Measurements from ENCODE around the gene RHNO1. TPM values are rescaled to one million over a fixed set of nuclear protein-coding genes. Genes with fewer than 3 reads are reported as not detected.

The RHNO1 gene
- total and polyA plus RNA-seq, 2 of the 4 experiments (the other 2 are of a cell fraction): 26.1 to 30.6 TPM

DNA sequence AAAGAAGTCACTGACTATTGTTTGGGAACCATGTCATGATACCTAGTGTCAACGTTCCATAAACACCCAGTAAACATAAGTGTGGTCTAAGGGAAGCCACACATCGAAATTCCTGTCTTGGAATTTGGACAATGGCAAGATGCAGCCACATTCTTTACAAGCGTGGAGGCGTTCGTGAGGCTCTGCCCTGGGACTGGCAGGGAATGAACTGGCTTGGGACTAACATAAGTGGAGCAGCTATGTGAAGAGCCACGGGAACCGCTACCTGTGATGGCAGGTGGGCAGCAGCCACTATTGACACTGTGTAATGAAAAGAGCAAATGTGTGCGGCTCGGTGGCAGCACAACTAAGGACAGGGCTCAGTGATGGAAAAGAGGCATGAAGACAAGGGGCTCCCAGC, 32.2 kb upstream of the RHNO1 start:
- H3K4me2 ChIP-seq (ENCODE audit: low read depth, low read length): no peak overlapping the region
- H3K9ac ChIP-seq (ENCODE audit: low read depth, low read length): no peak overlapping the region
- H3K23ac ChIP-seq (ENCODE audit: low read depth, low read length): peak overlapping the region; percentile 23; the same call in 1 of the 2 replicates
- H3K4me1 ChIP-seq (ENCODE audit: control insufficient read depth, insufficient read depth, low read length): peaks cover 14% of the 10 kb centered on the region
- H3K4me3 ChIP-seq (ENCODE audit: insufficient read depth, low read depth, low read length): no peak overlapping the region
- peak overlapping the region; percentile 75 for H2BK120ac ChIP-seq (ENCODE audit: low read depth, low read length)
- H3K18ac ChIP-seq (ENCODE audit: low read depth, low read length): peak overlapping the region; percentile 26; the same call in 1 of the 2 replicates
- in situ Hi-C loops (cut with MboI; ENCODE audit: low sequenced_read_pairs) (no loop called here), dilution Hi-C loops (cut with HindIII; ENCODE audit: low sequenced_read_pairs, unreplicated experiment) (no loop called here), intact Hi-C loops (cut with micrococcal nuclease) (no loop called here)
- DNase-seq (peak; percentile 18), ATAC-seq (ENCODE audit: low read depth) (no peak)
- H3K9me3 ChIP-seq (ENCODE audit: control insufficient read depth, insufficient read depth, low read length): no peaks in the 10 kb centered on the region
- H2BK5ac ChIP-seq (ENCODE audit: low read depth, low read length, poor library complexity, severe bottlenecking): peak overlapping the region; percentile 21
- H4K8ac ChIP-seq (ENCODE audit: low read depth in 2 of 2, low read length in 2 of 2): peak overlapping the region; percentile 98 to 99
- 65% methylated on average over 5 of the region's 9 CpGs; no CpG with 5 or more reads in 1 of the 2 experiments for WGBS, 2 experiments (ENCODE audit: extremely low coverage in 2 of 2, insufficient read length in 1 of 2)
- H4K20me1 ChIP-seq (ENCODE audit: insufficient read depth, low read length): 0 out of 2 replicates have a peak, but pooled peaks cover 2% of the 10 kb centered on the region
- no TSS peak for BruUV-seq (replicated peaks)
- no peak overlapping the region for H2BK15ac ChIP-seq (ENCODE audit: low read depth, low read length)
- H3K27ac ChIP-seq (ENCODE audit: insufficient read depth, low read length): 0 out of 2 replicates have a peak overlapping the region, but pooled peaks have one; percentile 14
- H3K27me3 ChIP-seq (ENCODE audit: control insufficient read depth, insufficient read depth, low read length): no peaks in the 10 kb centered on the region
- peak overlapping the region; percentile 67 for H3K14ac ChIP-seq (replicated peaks; ENCODE audit: low read depth, low read length)
- no peak for TF ChIP-seq BHLHE40 (IDR thresholded peaks at IDR 0.05; ENCODE audit: low read depth, low read length)
- no peak for TF ChIP-seq RCOR1 (IDR thresholded peaks at IDR 0.05; ENCODE audit: insufficient replicate concordance, low read length)
- TF ChIP-seq RAD21 (IDR thresholded peaks at IDR 0.05; ENCODE audit: low read length): no peak
- TF ChIP-seq, protein P1, sequence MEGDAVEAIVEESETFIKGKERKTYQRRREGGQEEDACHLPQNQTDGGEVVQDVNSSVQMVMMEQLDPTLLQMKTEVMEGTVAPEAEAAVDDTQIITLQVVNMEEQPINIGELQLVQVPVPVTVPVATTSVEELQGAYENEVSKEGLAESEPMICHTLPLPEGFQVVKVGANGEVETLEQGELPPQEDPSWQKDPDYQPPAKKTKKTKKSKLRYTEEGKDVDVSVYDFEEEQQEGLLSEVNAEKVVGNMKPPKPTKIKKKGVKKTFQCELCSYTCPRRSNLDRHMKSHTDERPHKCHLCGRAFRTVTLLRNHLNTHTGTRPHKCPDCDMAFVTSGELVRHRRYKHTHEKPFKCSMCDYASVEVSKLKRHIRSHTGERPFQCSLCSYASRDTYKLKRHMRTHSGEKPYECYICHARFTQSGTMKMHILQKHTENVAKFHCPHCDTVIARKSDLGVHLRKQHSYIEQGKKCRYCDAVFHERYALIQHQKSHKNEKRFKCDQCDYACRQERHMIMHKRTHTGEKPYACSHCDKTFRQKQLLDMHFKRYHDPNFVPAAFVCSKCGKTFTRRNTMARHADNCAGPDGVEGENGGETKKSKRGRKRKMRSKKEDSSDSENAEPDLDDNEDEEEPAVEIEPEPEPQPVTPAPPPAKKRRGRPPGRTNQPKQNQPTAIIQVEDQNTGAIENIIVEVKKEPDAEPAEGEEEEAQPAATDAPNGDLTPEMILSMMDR (conservative IDR thresholded peaks at IDR 0.05; ENCODE audit: low read depth, low read length): no peak
- no peak for TF ChIP-seq MXI1 (IDR thresholded peaks at IDR 0.05; ENCODE audit: borderline replicate concordance, low read depth, low read length)
- no peak for TF ChIP-seq RFX5 (IDR thresholded peaks at IDR 0.05; ENCODE audit: low read depth, low read length)
- TF ChIP-seq CHD1 (IDR thresholded peaks at IDR 0.05; ENCODE audit: low read depth, low read length): no peak
- TF ChIP-seq MAFK (IDR thresholded peaks at IDR 0.05; ENCODE audit: low read depth, low read length): no peak
- no peak for TF ChIP-seq SMC3 (IDR thresholded peaks at IDR 0.05; ENCODE audit: low read depth, low read length)
- no peak for TF ChIP-seq POLR2A (IDR thresholded peaks at IDR 0.05; ENCODE audit: low read depth, low read length)
- TF ChIP-seq, protein P2, sequence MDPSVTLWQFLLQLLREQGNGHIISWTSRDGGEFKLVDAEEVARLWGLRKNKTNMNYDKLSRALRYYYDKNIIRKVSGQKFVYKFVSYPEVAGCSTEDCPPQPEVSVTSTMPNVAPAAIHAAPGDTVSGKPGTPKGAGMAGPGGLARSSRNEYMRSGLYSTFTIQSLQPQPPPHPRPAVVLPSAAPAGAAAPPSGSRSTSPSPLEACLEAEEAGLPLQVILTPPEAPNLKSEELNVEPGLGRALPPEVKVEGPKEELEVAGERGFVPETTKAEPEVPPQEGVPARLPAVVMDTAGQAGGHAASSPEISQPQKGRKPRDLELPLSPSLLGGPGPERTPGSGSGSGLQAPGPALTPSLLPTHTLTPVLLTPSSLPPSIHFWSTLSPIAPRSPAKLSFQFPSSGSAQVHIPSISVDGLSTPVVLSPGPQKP (IDR thresholded peaks at IDR 0.05; ENCODE audit: borderline replicate concordance, low read depth, low read length): no peak
- TF ChIP-seq, protein P3, sequence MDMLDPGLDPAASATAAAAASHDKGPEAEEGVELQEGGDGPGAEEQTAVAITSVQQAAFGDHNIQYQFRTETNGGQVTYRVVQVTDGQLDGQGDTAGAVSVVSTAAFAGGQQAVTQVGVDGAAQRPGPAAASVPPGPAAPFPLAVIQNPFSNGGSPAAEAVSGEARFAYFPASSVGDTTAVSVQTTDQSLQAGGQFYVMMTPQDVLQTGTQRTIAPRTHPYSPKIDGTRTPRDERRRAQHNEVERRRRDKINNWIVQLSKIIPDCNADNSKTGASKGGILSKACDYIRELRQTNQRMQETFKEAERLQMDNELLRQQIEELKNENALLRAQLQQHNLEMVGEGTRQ (IDR thresholded peaks at IDR 0.05; ENCODE audit: low read depth, low read length): no peak
- no peak for TF ChIP-seq FOS (IDR thresholded peaks at IDR 0.05; ENCODE audit: low read depth, low read length)
- TF ChIP-seq NFE2L2 (IDR thresholded peaks at IDR 0.05; ENCODE audit: low read depth, low read length): no peak
- TF ChIP-seq CEBPB (IDR thresholded peaks at IDR 0.05; ENCODE audit: low read depth, low read length): no peak
- TF ChIP-seq MAZ (IDR thresholded peaks at IDR 0.05; ENCODE audit: borderline replicate concordance, low read depth, low read length): no peak
- peaks cover 14% of the 10 kb centered on the region for H3K9me1 ChIP-seq (ENCODE audit: insufficient read depth, low read length)
- H3K4ac ChIP-seq (ENCODE audit: low read depth, low read length): peak overlapping the region; percentile 92
- no peak overlapping the region for H3K56ac ChIP-seq (ENCODE audit: extremely low read depth, insufficient read depth, low read length)
- H2AFZ ChIP-seq (replicated peaks; ENCODE audit: low read length, poor library complexity): peak overlapping the region; percentile 91
- H4K91ac ChIP-seq (ENCODE audit: insufficient read depth, low read depth, low read length): peak overlapping the region; percentile 74
- H3K36me3 ChIP-seq (ENCODE audit: control insufficient read depth, insufficient read depth, low read length): no peaks in the 10 kb centered on the region
- CTCF ChIA-PET: interaction anchor here (0.9 kb wide), 1 partner anchor 9 kb away, joined by 3 read pairs; no protein-coding TSS in a partner anchor
- H2AK5ac ChIP-seq (ENCODE audit: low read depth, low read length): peak overlapping the region; percentile 27
- peak overlapping the region; percentile 76 for H4K5ac ChIP-seq (ENCODE audit: low read depth, low read length)
- H2BK20ac ChIP-seq (ENCODE audit: low read depth, low read length): peak overlapping the region; percentile 38; the same call in 1 of the 2 replicates
- POLR2A ChIA-PET (ENCODE audit: unreplicated experiment): no interaction called here
- no peaks in the 10 kb centered on the region for H3K79me1 ChIP-seq (ENCODE audit: low read depth in 1 of 2, low read length in 2 of 2)
- peak overlapping the region; percentile 7 for H2AK9ac ChIP-seq (replicated peaks; ENCODE audit: low read depth, low read length, poor library complexity)

Data from IMR-90 (cell line).